Ovary (tissue), 9 donors: ENCODE measurements around the gene SLC29A3. TPM values are rescaled to one million over a fixed set of nuclear protein-coding genes. Genes with fewer than 3 reads are reported as not detected.

ENCODE experiments used
- DNase-seq, 5 donors: peaks; one replicate each; pipeline ENCODE4 v3.0.0-alpha.2; 2019 to 2020
- H3K27ac ChIP-seq, 2 donors: fragments of 200-600 bp; one replicate each; pipeline versions ENCODE4 v1.5.1 to v1.8.0; 2019 to 2022
- H3K27me3 ChIP-seq: fragments of 200-600 bp; one replicate; pipeline ENCODE4 v1.8.0; 2022
- H3K36me3 ChIP-seq: fragments of 200-600 bp; sonication (generic); one replicate; pipeline ENCODE4 v1.5.1; 2019
- H3K4me1 ChIP-seq: one replicate; pipeline ENCODE4 v1.8.1; 2013; ENCODE audit warnings: mild to moderate bottlenecking, moderate library complexity; ENCODE audit not compliant: insufficient read depth
- H3K4me3 ChIP-seq: fragments of 200-600 bp; sonication (generic); one replicate; pipeline ENCODE4 v1.5.1; 2017
- H3K9me3 ChIP-seq, 2 donors: fragments of 200-600 bp in 1 of 2; sonication (generic) in 1 of 2; one replicate each; pipeline versions ENCODE4 v1.5.1 to v1.8.1; 2013 to 2019; ENCODE audit warnings: mild to moderate bottlenecking in 1 of 2, moderate library complexity in 1 of 2
- EP300 ChIP-seq: sonication (generic); formaldehyde crosslinking; IDR thresholded peaks from one replicate; pipeline ENCODE4 v1.6.1; 2017; ENCODE audit warnings: antibody characterized with exemption
- POLR2A ChIP-seq: fragments of 450-650 bp; IDR thresholded peaks from one replicate; pipeline ENCODE4 v1.6.1; 2017; ENCODE audit warnings: antibody characterized with exemption, mild to moderate bottlenecking, moderate library complexity
- WGBS, 3 donors: extraction: QIAGEN DNeasy Blood & Tissue Kit in 1 of 3; methylation state at CpG; one replicate each; pipeline versions ENCODE4 v1.1.5 to v1.1.7; 2013 to 2017; 5-methylcytosine and 5-hydroxymethylcytosine counted together
- intact Hi-C, 4 donors: fragments of 100-400 bp; cut with DNase I; formaldehyde crosslinking; loops; one replicate each; pipeline versions ENCODE4 v1.11.0 to v1.15.1; 2022 to 2023
- polyA plus RNA-seq, 2 donors: library from polyadenylated mRNA; stranded (reverse); fragments of 200-250 nt in 1 of 2; fragments of 350-450 nt in 1 of 2; fragmentation: Illumina TruSeq in 1 of 2; extraction: RNeasy Lipid Tissue Mini Kit (QIAGEN cat#74804) in 1 of 2; gene quantifications; one replicate each; pipeline ENCODE4 v1.2.3, GENCODE V29; 2013 to 2014
- total RNA-seq, 7 donors: library from RNA; depleted of rRNA in 2 of 7; stranded (reverse); fragments of >200 nt in 2 of 7; fragmentation: NEBNext Ultra II Directional in 3 of 7; extraction: Animal tissue kit (Norgen Biotek cat#: 25700) in 3 of 7; gene quantifications; one replicate each; pipeline versions ENCODE4 v1.1.0 to v1.2.4, GENCODE V29; 2016 to 2023
- TF ChIP-seq, protein P1 (sequence below), 3 donors: fragments of 450-650 bp in 2 of 3; fragments of 200-600 bp in 1 of 3; IDR thresholded peaks; one replicate each; pipeline versions ENCODE4 v1.5.1 to v1.8.0; 2016 to 2022; ENCODE audit warnings: antibody characterized with exemption in 3 of 3, mild to moderate bottlenecking in 1 of 3
- donor health status: DM: no; HTN: no; CAD: no; lungs with moderate emphysema.
- donor health status: DM: no; HTN: no; CAD: no.
- donor health status: Bipolar disorder and iron deficiency.
- donor health status: DM: yes; HTN: yes; CAD: no.
- donor health status: DM: no; HTN: no; CAD: no.
- donor health status: DM: yes; HTN: yes; CAD: no.

SLC29A3 gene
- total and polyA plus RNA-seq, 9 donors, result 10.1 to 18.3 (median 15.5) TPM

DNA sequence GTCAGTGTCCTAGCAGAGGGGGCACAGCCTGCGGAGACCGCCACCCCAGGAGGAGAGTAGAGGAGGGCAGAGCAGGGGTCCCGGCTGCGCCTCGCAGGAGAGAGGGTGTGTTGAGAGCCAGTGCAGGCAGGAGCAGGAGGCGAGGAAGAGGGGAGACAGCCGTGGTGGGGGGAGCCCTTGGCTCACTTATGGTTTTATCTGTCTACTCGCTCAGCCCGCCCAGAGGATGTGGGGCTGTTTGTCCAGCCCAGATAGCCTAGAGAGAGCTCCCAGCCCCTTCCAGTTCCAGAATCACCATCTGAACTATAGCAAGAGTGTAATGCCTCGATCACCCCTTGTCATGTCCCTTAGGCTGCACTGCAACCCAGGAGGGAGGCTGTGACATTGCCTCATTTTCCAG lies 26.6 kb downstream of the SLC29A3 start:
- intact Hi-C loops, result no loop called here
- 62 to 64% (median 64%) methylated on average over 10 of the region's 10 CpGs for WGBS, 3 donors
- H3K36me3 ChIP-seq, result no peaks in the 10 kb centered on the region
- no peaks in the 10 kb centered on the region for H3K27me3 ChIP-seq
- H3K4me3 ChIP-seq, result no peak overlapping the region
- no peak overlapping the region for H3K27ac ChIP-seq
- no peaks in the 10 kb centered on the region for H3K9me3 ChIP-seq
- H3K4me1 ChIP-seq, result no peaks in the 10 kb centered on the region
- TF ChIP-seq, protein P1, sequence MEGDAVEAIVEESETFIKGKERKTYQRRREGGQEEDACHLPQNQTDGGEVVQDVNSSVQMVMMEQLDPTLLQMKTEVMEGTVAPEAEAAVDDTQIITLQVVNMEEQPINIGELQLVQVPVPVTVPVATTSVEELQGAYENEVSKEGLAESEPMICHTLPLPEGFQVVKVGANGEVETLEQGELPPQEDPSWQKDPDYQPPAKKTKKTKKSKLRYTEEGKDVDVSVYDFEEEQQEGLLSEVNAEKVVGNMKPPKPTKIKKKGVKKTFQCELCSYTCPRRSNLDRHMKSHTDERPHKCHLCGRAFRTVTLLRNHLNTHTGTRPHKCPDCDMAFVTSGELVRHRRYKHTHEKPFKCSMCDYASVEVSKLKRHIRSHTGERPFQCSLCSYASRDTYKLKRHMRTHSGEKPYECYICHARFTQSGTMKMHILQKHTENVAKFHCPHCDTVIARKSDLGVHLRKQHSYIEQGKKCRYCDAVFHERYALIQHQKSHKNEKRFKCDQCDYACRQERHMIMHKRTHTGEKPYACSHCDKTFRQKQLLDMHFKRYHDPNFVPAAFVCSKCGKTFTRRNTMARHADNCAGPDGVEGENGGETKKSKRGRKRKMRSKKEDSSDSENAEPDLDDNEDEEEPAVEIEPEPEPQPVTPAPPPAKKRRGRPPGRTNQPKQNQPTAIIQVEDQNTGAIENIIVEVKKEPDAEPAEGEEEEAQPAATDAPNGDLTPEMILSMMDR (IDR thresholded peaks at IDR 0.05), result no peak
- no peak for TF ChIP-seq EP300
- TF ChIP-seq POLR2A, result no peak
- DNase-seq, result no peak

DNA sequence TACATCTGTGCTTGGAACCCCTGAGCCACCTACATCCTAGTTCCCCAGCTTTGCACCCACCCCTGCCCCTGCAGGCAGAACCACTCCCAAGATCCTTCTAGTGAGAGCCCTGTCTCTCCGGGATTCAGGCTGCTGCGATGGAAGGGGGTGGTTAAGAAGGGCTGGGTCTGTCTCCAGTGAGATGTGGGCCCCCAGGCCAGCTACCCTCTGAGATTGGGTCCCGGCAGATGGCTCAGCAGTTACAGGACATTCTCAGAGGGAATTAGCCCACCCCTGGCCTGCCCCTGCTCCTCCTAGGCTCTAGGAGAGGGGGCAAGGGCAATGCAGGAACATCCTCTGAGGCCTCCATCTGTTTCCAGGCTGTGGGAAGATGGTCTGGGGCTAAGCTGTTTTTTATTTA lies 27.7 kb downstream of the SLC29A3 start:
- WGBS, 3 donors, result 52 to 64% (median 59%) methylated on average over 3 of the region's 3 CpGs
- TF ChIP-seq POLR2A (no peak), EP300 (no peak)
- TF ChIP-seq, protein P1 (IDR thresholded peaks at IDR 0.05), result no peak

DNA sequence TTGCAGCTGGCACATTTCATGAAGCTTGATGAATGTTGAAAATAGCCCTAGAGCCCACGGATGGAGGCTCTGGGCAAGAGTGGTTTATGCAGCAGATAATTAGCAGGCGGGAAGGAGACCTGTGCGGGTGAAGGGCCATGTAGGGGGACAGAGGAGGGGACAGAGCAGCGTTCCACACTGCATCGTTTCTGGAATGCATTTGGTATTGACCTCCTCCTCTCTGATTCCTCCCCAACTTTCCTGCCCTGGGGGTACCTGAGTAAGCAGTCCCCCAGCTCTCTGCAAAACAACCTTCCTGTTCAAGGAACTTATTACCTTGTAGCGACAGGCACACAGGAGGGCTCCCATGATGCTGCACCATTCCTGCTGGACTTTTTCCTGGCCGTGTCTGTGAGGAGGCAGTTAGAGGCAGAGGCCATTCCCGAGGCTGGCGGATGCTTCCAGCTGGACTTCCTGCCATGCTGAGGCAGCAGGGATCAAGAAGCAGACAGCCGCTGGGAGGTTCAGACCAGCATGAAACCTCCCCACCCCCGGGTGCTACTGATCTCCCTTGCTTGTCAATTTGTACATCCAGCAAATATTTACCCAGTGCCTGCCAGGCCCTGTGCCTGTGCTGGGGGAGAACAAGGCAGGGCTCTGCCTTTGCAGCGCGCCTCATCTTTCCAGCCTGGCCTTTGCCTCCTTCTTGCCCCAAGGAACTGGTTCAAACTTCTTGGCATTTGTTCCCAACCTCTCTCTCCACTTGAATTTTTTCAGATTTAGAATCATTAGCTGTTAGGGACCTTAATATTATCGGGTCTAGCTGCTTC lies 28.7 kb downstream of the SLC29A3 start:
- Histone ChIP-seq H3K27me3 (no peaks in the 10 kb centered on the region), H3K36me3 (no peaks in the 10 kb centered on the region), H3K4me1 (no peaks in the 10 kb centered on the region), H3K27ac (no peak overlapping the region), H3K4me3 (no peak overlapping the region), H3K9me3 (no peaks in the 10 kb centered on the region)
- intact Hi-C loops, result loop anchor here in 1 of 4 donors (2.0 kb wide), 1 partner anchor 21 kb away; no protein-coding TSS in a partner anchor
- TF ChIP-seq EP300 (no peak), POLR2A (no peak)
- TF ChIP-seq, protein P1 (IDR thresholded peaks at IDR 0.05), result no peak
- WGBS, 3 donors, result 78 to 83% (median 81%) methylated on average over 14 of the region's 14 CpGs
- no peak for DNase-seq

More for the DNA sequence above, 27.7 kb downstream of the SLC29A3 start:
- no peak for DNase-seq
- Histone ChIP-seq H3K4me1 (no peaks in the 10 kb centered on the region), H3K27me3 (no peaks in the 10 kb centered on the region), H3K27ac (no peak overlapping the region), H3K9me3 (no peaks in the 10 kb centered on the region), H3K4me3 (no peak overlapping the region), H3K36me3 (no peaks in the 10 kb centered on the region)
- intact Hi-C loops, result no loop called here

DNA sequence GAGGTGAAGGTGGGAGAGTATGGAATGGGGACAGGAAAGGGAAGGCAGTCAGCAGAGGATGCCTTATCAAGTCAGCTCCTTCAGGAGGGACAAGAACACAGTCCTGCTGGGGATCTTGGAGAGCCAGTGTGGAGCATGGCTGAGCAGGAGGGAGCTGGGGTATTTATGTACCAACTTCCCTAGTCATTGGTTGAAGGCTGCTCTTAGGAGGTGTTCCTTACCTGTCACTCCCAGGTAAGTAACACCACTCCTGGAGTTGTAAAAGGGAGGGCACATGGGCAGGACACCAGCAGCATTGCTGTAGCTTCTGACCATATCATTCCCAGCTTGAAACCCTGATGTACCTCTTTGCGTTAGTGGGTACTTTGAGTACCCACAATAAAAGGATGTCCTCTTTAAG lies 29.8 kb downstream of the SLC29A3 start:
- TF ChIP-seq EP300, result no peak
- TF ChIP-seq, protein P1 (IDR thresholded peaks at IDR 0.05), result no peak
- TF ChIP-seq POLR2A, result no peak
- Histone ChIP-seq H3K36me3 (no peaks in the 10 kb centered on the region), H3K27ac (no peak overlapping the region), H3K27me3 (no peaks in the 10 kb centered on the region), H3K4me1 (no peaks in the 10 kb centered on the region), H3K9me3 (no peaks in the 10 kb centered on the region), H3K4me3 (no peak overlapping the region)
- intact Hi-C loops, result loop anchor here in 1 of 4 donors (2.0 kb wide), 1 partner anchor 20 kb away; no protein-coding TSS in a partner anchor
- no peak for DNase-seq
- WGBS, 3 donors, result 93 to 100% (median 95%) methylated on average over 1 of the region's 1 CpG
